Measurements from ENCODE around the gene IL5RA.

IL5RA gene

GRCh38 chr3:3071136-3071535 lies 39.0 kb downstream of the IL5RA start:
- in situ Hi-C loops (cut with HindIII; ENCODE audit: low sequenced_read_pairs), result no loop called here
- TF ChIP-seq, protein P1, sequence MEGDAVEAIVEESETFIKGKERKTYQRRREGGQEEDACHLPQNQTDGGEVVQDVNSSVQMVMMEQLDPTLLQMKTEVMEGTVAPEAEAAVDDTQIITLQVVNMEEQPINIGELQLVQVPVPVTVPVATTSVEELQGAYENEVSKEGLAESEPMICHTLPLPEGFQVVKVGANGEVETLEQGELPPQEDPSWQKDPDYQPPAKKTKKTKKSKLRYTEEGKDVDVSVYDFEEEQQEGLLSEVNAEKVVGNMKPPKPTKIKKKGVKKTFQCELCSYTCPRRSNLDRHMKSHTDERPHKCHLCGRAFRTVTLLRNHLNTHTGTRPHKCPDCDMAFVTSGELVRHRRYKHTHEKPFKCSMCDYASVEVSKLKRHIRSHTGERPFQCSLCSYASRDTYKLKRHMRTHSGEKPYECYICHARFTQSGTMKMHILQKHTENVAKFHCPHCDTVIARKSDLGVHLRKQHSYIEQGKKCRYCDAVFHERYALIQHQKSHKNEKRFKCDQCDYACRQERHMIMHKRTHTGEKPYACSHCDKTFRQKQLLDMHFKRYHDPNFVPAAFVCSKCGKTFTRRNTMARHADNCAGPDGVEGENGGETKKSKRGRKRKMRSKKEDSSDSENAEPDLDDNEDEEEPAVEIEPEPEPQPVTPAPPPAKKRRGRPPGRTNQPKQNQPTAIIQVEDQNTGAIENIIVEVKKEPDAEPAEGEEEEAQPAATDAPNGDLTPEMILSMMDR (IDR thresholded peaks at IDR 0.05; ENCODE audit: low read depth, low read length, missing control alignments), result no peak
- H3K4me3 ChIP-seq (ENCODE audit: low read depth, low read length), result no peak overlapping the region
- DNase-seq (ENCODE audit: low read depth), result no peak

DNA sequence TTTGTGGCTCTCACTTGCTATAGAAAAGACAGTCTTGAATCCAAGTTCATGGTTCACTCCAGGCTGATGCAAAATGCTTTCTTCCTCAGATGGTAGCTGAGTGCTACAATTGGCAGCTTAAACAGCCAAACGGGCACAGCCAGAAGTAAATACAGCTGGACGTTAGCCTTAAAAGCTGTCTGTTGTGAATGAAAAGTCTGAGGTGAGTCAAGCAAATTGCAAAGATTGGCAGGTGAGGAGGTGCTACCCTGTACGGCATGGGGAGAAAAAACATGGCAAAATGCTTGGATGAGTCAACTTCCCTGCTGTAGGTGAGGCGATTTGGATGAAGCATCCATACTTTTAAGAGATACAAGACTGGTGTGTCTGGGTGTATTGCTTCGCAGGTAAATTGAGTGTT lies 40.5 kb downstream of the IL5RA start:
- DNase-seq (ENCODE audit: low read depth), result no peak
- TF ChIP-seq, protein P1 (IDR thresholded peaks at IDR 0.05; ENCODE audit: low read depth, low read length, missing control alignments), result no peak
- no peak overlapping the region for H3K4me3 ChIP-seq (ENCODE audit: low read depth, low read length)
- in situ Hi-C loops (cut with HindIII; ENCODE audit: low sequenced_read_pairs), result no loop called here

DNA sequence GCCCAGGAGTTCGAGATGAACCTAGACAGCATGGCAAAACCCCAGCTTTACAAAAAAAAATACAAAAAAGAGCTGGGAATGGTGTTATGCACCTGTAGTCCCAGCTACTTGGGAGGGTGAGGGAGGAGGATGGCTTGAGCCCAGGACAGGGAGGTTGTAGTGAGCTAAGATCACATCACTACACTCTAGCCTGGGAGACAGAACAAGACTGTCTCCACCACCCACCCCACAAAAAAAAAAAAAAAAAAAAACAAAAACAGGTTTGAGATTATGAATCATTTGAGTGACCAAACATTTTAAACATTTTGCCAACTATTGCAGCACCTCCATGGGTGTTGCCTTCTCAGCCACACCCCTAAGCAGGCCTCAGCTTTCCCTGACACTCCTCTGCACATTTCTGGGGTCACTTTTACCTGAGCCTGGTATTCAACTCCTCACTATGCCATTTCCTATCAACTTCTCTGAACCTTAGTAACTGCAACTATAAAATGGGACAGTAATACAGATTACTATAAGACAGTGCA lies 41.8 kb downstream of the IL5RA start:
- DNase-seq (ENCODE audit: low read depth), result no peak
- no peak overlapping the region for H3K4me3 ChIP-seq (ENCODE audit: low read depth, low read length)
- TF ChIP-seq, protein P1 (IDR thresholded peaks at IDR 0.05; ENCODE audit: low read depth, low read length, missing control alignments), result no peak
- in situ Hi-C loops (cut with HindIII; ENCODE audit: low sequenced_read_pairs), result no loop called here

DNA sequence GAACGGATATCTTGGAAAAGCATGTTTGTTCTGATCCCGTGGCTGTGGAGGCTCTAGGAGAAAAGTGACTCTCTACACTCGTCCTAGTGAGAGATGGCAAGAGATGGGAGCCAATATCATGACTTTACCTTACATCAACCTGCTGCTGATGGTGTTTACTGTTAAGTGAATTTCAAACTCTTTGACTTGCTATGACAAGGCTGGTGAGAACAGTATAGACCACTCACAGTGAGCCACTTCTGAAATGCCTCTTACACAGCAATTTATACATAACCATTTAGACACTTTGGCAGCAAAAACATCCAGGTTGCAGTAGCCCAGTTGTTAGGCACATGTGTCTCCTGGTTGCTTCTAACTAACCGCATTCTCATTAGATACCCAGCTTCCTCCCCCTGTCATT lies 43.3 kb downstream of the IL5RA start:
- in situ Hi-C loops (cut with HindIII; ENCODE audit: low sequenced_read_pairs), result no loop called here
- TF ChIP-seq, protein P1 (IDR thresholded peaks at IDR 0.05; ENCODE audit: low read depth, low read length, missing control alignments), result no peak
- H3K4me3 ChIP-seq (ENCODE audit: low read depth, low read length), result no peak overlapping the region
- no peak for DNase-seq (ENCODE audit: low read depth)

DNA sequence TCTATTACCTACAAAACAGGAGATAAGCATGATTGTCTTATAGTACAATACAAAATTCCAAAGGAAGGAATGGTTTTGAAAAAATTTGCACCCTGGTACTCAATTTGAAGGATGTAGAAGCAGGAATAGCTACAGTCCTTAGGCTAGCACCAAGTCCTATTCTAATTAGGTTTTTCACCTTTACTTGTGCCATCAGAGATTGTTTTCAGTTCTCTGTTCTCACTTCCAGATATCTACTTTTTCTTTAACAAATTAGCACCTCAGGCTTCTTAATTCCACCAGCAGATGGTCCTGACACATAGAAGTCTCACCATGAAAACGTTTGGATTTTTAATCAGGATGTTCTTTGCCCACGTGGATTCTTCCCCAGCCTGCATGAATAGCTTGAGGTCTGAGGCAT lies 43.8 kb downstream of the IL5RA start:
- H3K4me3 ChIP-seq (ENCODE audit: low read depth, low read length), result no peak overlapping the region
- DNase-seq (ENCODE audit: low read depth), result no peak
- TF ChIP-seq, protein P1 (IDR thresholded peaks at IDR 0.05; ENCODE audit: low read depth, low read length, missing control alignments), result no peak
- in situ Hi-C loops (cut with HindIII; ENCODE audit: low sequenced_read_pairs), result no loop called here

GRCh38 chr3:3065876-3066275 lies 44.3 kb downstream of the IL5RA start:
- H3K4me3 ChIP-seq (ENCODE audit: low read depth, low read length), result no peak overlapping the region
- no peak for DNase-seq (ENCODE audit: low read depth)
- in situ Hi-C loops (cut with HindIII; ENCODE audit: low sequenced_read_pairs), result no loop called here
- TF ChIP-seq, protein P1 (IDR thresholded peaks at IDR 0.05; ENCODE audit: low read depth, low read length, missing control alignments), result no peak

- no peak for DNase-seq (ENCODE audit: low read depth)
- in situ Hi-C loops (cut with HindIII; ENCODE audit: low sequenced_read_pairs), result no loop called here
- TF ChIP-seq, protein P1 (IDR thresholded peaks at IDR 0.05; ENCODE audit: low read depth, low read length, missing control alignments), result no peak
- no peak overlapping the region for H3K4me3 ChIP-seq (ENCODE audit: low read depth, low read length)
Observed at GRCh38 chr3:3064297-3064696, 45.9 kb downstream of the IL5RA start.
